ENCODE results near the gene PAFAH2. TPM values are rescaled to one million over a fixed set of nuclear protein-coding genes. Genes with fewer than 3 reads are reported as not detected.

The PAFAH2 gene
- total and polyA plus RNA-seq, 2 of the 13 experiments (the other 11 are each of a cell fraction or from before 2014, with no cell fraction given): 6.9 to 9.4 TPM

- TF ChIP-seq ZBTB49 (CRISPR knock-in tag; IDR thresholded peaks at IDR 0.05; ENCODE audit: borderline replicate concordance) (no peak), ESRRA (CRISPR knock-in tag; IDR thresholded peaks at IDR 0.05; ENCODE audit: low read depth) (0 out of 2 replicates have a peak, but pooled peaks have one; percentile 44), ZNF142 (CRISPR knock-in tag; IDR thresholded peaks at IDR 0.05) (no peak), ZNF138 (CRISPR knock-in tag; IDR thresholded peaks at IDR 0.05; ENCODE audit: low read depth) (no peak), DZIP1 (CRISPR knock-in tag; IDR thresholded peaks at IDR 0.05) (no peak), CC2D1A (CRISPR knock-in tag; IDR thresholded peaks at IDR 0.05) (no peak), RELA (CRISPR knock-in tag; IDR thresholded peaks at IDR 0.05) (no peak), SNAPC4 (CRISPR knock-in tag; IDR thresholded peaks at IDR 0.05) (no peak), MYNN (CRISPR knock-in tag; IDR thresholded peaks at IDR 0.05; ENCODE audit: low read depth) (no peak), RAD21 (CRISPR knock-in tag; IDR thresholded peaks at IDR 0.05) (no peak)
Measured at GRCh38 chr1:25996966-25997827, 666 bp downstream of the PAFAH2 start (continued).
